Dermis microvascular lymphatic vessel endothelial cell (primary cell): ENCODE data around the gene PSD2. TPM values are rescaled to one million over a fixed set of nuclear protein-coding genes. Genes with fewer than 3 reads are reported as not detected.

Experiments
- DNase-seq, 2 donors: peaks; one replicate each; pipeline versions ENCODE4 v3.0.0 to v3.0.0-alpha.2; 2010; ENCODE audit warnings: low read depth in 2 of 2
- total RNA-seq: library from RNA; depleted of rRNA; stranded (reverse); fragments of >200 nt; gene quantifications from 2 replicates; pipeline ENCODE4 v1.2.1, GENCODE V29; 2014

Gene PSD2
- total RNA-seq, 1 donor from 2014 or later, result not detected

GRCh38 chr5:139835656-139836055, 40.0 kb downstream of the PSD2 start:
- DNase-seq, result no peak

- DNase-seq, result no peak
Measured at GRCh38 chr5:139836469-139837208, 41.0 kb downstream of the PSD2 start.

- no peak for DNase-seq
Measured at GRCh38 chr5:139837711-139838380, 42.2 kb downstream of the PSD2 start.

- no peak for DNase-seq
Measured at GRCh38 chr5:139838381-139839197, 43.0 kb downstream of the PSD2 start.

DNA sequence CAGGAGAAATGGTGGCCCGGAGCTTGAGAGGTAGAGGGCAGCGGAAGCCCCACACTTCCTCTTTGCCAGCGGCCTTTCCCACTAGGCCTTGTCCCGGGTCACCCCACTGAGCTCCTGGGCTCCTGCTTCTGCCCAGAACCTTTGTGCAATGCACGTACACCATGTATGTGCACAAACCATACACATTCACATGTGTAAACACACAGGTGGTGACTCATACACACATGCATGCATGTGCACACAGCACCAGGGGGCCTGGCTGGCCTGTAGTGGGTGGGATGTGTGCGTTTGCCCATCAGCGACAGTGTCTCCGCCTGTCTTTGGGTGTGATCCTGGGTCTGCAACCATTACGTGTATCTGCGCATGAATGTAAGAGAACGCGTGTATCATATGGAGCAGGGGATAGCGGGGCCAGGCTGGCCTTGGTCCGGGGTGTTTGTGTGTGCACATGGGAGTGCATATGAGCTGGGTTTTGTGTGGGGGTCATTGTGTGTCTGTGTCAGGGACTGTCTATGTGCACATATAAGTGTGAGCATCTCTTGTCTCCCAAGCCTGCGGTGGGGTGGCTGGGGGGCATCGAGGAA, 43.7 kb downstream of the PSD2 start:
- no peak for DNase-seq

- DNase-seq, result no peak
Measured at GRCh38 chr5:139839918-139840317, 44.3 kb downstream of the PSD2 start.

- no peak for DNase-seq
Measured at GRCh38 chr5:139841549-139841948, 45.9 kb downstream of the PSD2 start.

GRCh38 chr5:139842321-139842720, 46.7 kb downstream of the PSD2 start:
- DNase-seq, result no peak

DNA sequence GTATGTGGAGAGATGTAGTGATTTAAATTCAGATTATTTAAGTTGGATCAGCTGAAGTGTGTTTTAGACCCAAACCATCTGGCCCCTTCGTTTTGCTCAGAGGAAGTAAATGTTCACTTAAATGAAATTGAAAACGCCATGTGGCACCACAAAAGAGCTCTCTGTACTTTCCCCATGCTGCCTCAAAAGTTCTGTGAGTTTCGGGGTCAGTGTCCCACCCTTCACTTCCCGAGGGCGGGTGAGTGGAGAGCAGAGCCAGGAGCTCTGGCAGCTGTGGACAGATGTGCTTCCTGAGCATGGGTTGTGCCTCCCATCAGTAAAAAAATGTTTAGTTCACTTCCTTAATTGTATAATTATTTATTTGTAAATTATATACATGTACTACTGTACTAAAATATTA, 48.4 kb downstream of the PSD2 start:
- DNase-seq, result no peak

GRCh38 chr5:139844472-139845145, 49.0 kb downstream of the PSD2 start:
- DNase-seq, result peak; percentile 54 to 75

- DNase-seq, result no peak
Measured at GRCh38 chr5:139845846-139846681, 50.5 kb downstream of the PSD2 start.

DNA sequence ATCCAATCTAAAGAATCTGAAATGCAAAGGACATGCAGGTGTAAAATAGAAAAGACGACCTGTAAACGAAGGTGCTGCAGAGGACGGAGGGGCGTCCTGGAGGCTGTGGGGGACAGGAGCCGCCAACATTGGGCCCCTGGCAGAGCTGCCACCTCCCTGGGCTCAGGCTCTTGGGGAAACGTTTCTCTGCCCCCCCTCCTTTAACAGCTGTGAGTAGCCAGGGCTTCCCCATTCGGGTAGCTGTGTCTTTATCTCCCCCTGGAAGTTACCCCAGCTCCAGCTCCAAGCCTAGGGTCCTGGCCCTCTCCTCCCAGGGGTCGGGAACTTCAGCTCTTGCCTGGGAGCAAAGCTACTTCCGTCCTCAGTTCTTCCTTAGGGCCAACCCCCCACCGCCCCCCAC, 51.5 kb downstream of the PSD2 start:
- no peak for DNase-seq

DNA sequence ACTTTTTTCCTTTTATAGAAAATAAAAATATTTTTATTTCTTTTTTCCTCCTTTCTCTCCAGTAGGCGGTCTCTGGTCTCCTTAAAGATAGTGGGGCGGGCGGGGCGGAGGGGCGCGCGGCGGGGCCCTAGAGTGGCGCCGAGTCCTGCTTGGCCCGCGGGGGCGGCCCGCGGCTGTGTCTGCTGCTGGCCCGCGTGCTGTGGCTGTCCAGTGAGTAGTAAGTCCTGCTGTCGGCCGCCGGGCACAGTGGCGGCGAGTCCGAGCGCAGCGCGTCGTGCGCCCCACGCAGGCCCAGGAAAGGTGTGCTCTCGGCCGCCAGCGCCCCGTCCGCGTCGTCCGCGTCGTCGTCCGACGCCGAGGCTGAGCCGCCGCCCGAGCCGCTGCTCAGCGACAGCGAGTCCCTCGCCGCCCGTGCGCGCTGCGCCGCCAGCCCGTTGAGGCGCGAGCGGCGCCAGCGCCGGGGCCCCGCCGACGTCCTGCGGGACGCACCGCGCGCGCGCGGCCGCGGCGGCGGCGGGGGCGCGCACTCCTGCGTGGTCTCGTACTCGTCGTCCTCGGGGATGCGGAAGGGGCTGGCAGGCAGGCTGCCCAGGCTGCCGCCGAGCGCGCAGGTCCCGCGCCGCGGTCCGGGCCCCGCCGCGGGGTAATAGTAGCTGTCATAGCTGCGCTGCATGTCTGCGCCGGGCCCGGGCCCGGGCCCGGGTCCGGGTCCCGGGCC, 52.3 kb downstream of the PSD2 start:
- peak; percentile 31 to 71 for DNase-seq

DNA sequence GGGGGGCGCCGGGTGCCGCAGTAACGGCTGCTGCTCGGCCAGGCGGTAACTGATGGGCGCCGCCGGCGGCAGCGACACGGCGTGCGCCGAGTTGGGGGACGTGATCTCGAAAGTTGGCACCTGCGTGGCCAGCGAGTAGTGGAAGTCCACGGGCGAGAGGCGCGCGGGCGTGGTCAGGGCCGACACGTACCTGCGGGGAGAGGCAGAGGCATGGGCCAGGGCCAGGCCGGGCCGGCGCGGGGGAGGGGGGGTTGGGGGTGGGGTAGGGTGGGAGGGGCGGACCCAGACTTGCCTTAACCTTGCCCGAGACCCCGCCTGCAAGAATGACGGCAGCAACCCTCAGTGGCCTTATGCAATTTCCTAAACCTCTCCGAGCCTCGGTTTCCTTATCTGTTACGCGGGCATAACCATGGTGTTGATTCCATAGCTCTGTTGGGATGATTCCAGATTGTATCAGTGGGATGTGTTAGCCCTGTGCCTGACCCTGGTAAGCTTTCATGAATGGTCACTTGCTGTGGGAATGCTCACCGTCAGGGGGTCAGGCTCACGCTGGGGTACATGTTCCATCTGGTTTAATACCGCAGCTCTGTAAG, 53.0 kb downstream of the PSD2 start:
- DNase-seq, result no peak

- no peak for DNase-seq
Measured at GRCh38 chr5:139849501-139849900, 53.9 kb downstream of the PSD2 start.

- DNase-seq, result peak in 1 of 2 donors; percentile 15
Measured at GRCh38 chr5:139849942-139850341, 54.3 kb downstream of the PSD2 start.

DNA sequence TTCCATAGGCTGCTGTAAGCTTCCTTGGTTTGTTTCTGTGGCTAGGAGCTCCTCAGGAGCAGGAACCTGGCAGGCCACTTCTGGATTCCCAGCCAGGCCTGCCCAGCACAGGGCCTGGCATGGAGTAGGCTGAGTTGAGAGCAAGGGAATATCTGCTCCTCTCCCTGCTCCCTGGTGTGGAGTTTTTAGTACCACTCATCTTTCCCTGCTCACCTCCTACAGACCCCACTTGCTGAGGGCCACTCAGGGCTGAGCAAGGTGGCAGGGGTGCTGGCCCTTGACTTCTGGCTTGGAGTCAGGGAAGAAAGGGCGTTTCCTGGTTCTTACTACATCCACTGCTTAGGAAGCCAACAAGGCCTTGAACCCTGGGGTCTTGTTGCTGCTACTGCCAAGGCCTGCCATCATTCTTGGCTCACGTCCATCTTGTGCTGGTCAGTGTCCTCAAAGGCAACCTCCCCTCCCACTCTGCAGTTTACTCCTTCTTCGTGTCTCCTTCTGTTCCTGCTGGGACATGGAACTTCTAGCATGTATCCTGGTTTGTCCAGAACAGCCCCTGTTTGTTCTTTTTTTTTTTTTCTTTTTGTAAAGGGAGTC, 54.9 kb downstream of the PSD2 start:
- no peak for DNase-seq

- DNase-seq, result no peak
Measured at GRCh38 chr5:139851558-139851957, 56.0 kb downstream of the PSD2 start.

- DNase-seq, result no peak
Measured at GRCh38 chr5:139852696-139853095, 57.1 kb downstream of the PSD2 start.
